ENCODE data around the gene PLCD3. TPM values are rescaled to one million over a fixed set of nuclear protein-coding genes. Genes with fewer than 3 reads are reported as not detected.

The PLCD3 gene
- total and polyA plus RNA-seq, 2 of the 13 experiments (the other 11 are each of a cell fraction or from before 2014, with no cell fraction given) = 11.3 to 39.1 TPM

DNA sequence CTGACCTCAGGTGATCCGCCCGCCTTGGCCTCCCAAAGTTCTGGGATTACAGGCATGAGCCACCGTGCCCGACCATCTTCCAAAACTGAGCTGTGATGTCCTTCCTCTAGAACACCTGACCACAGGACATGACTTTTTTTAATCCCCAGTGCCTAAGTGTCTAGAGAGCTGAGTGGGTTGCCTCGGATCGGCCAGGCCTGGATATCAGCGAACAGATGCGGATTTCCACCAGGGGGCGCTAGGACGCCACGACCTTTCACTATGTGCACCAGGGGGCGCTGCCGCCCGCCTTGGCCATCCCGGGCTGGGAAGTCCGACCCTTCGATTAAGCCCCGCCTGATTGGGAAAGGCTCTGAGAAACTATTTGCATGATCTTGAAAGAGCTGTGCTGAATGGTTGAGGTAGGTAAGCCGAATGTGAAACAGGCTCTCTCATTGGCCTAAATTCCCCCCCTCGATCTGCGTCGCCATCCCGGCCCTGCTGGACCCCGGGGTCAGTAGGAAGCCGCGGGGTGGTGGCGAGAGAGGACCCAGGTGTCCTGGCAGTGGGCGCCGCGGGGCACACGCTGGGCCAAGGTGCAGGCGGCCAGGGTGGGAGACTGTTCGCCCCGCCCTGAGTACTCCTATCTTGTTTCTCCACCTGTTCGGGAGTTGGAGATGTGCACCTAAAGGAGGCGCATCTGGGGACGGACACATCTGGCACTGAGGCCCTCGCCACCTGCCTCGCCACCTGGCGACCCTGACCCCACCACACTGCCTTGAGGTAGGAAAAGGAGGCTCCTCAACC, 3.1 kb upstream of the PLCD3 start, which contains the start of gene ACBD4 (continued):
- TF ChIP-seq, protein P1, sequence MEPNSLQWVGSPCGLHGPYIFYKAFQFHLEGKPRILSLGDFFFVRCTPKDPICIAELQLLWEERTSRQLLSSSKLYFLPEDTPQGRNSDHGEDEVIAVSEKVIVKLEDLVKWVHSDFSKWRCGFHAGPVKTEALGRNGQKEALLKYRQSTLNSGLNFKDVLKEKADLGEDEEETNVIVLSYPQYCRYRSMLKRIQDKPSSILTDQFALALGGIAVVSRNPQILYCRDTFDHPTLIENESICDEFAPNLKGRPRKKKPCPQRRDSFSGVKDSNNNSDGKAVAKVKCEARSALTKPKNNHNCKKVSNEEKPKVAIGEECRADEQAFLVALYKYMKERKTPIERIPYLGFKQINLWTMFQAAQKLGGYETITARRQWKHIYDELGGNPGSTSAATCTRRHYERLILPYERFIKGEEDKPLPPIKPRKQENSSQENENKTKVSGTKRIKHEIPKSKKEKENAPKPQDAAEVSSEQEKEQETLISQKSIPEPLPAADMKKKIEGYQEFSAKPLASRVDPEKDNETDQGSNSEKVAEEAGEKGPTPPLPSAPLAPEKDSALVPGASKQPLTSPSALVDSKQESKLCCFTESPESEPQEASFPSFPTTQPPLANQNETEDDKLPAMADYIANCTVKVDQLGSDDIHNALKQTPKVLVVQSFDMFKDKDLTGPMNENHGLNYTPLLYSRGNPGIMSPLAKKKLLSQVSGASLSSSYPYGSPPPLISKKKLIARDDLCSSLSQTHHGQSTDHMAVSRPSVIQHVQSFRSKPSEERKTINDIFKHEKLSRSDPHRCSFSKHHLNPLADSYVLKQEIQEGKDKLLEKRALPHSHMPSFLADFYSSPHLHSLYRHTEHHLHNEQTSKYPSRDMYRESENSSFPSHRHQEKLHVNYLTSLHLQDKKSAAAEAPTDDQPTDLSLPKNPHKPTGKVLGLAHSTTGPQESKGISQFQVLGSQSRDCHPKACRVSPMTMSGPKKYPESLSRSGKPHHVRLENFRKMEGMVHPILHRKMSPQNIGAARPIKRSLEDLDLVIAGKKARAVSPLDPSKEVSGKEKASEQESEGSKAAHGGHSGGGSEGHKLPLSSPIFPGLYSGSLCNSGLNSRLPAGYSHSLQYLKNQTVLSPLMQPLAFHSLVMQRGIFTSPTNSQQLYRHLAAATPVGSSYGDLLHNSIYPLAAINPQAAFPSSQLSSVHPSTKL (CRISPR knock-in tag; IDR thresholded peaks at IDR 0.05) = peak; percentile 81
- TF ChIP-seq SATB2 (CRISPR knock-in tag; IDR thresholded peaks at IDR 0.05) = no peak
- peak; percentile 18; the same call in 1 of the 2 replicates for TF ChIP-seq ZNF558 (CRISPR knock-in tag; IDR thresholded peaks at IDR 0.05; ENCODE audit: borderline replicate concordance)
- peak; percentile 82 for TF ChIP-seq HNF4A (CRISPR knock-in tag; IDR thresholded peaks at IDR 0.05)
- TF ChIP-seq ZNF354B (CRISPR knock-in tag; IDR thresholded peaks at IDR 0.05) = no peak
- peak; percentile 86; the same call in 1 of the 2 replicates for TF ChIP-seq SSRP1 (CRISPR knock-in tag; IDR thresholded peaks at IDR 0.05)
- no peak for TF ChIP-seq SYNCRIP (IDR thresholded peaks at IDR 0.05; ENCODE audit: insufficient read depth, low read depth, low read length)
- TF ChIP-seq, protein P2, sequence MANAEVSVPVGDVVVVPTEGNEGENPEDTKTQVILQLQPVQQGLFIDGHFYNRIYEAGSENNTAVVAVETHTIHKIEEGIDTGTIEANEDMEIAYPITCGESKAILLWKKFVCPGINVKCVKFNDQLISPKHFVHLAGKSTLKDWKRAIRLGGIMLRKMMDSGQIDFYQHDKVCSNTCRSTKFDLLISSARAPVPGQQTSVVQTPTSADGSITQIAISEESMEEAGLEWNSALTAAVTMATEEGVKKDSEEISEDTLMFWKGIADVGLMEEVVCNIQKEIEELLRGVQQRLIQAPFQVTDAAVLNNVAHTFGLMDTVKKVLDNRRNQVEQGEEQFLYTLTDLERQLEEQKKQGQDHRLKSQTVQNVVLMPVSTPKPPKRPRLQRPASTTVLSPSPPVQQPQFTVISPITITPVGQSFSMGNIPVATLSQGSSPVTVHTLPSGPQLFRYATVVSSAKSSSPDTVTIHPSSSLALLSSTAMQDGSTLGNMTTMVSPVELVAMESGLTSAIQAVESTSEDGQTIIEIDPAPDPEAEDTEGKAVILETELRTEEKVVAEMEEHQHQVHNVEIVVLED (CRISPR knock-in tag; IDR thresholded peaks at IDR 0.05; ENCODE audit: borderline replicate concordance) = peak; percentile 81; the same call in 1 of the 2 replicates
- no peak for TF ChIP-seq ATF7 (IDR thresholded peaks at IDR 0.05)
- TF ChIP-seq ATF7 (CRISPR knock-in tag; IDR thresholded peaks at IDR 0.05) = no peak
- TF ChIP-seq ZFP90 (CRISPR knock-in tag; IDR thresholded peaks at IDR 0.05; ENCODE audit: borderline replicate concordance) = peak; percentile 88; the same call in 1 of the 2 replicates
- TF ChIP-seq, protein P3, sequence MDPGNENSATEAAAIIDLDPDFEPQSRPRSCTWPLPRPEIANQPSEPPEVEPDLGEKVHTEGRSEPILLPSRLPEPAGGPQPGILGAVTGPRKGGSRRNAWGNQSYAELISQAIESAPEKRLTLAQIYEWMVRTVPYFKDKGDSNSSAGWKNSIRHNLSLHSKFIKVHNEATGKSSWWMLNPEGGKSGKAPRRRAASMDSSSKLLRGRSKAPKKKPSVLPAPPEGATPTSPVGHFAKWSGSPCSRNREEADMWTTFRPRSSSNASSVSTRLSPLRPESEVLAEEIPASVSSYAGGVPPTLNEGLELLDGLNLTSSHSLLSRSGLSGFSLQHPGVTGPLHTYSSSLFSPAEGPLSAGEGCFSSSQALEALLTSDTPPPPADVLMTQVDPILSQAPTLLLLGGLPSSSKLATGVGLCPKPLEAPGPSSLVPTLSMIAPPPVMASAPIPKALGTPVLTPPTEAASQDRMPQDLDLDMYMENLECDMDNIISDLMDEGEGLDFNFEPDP (CRISPR knock-in tag; conservative IDR thresholded peaks at IDR 0.05) = no peak
- TF ChIP-seq ZNF317 (CRISPR knock-in tag; IDR thresholded peaks at IDR 0.05) = 0 out of 2 replicates have a peak, but pooled peaks have one; percentile 15
- no peak; the same call in 1 of the 2 replicates for TF ChIP-seq ADNP (CRISPR knock-in tag; IDR thresholded peaks at IDR 0.05)
- TF ChIP-seq ZNF431 (CRISPR knock-in tag; IDR thresholded peaks at IDR 0.05; ENCODE audit: borderline replicate concordance, low read depth) = peak; percentile 91
- TF ChIP-seq, protein P4, sequence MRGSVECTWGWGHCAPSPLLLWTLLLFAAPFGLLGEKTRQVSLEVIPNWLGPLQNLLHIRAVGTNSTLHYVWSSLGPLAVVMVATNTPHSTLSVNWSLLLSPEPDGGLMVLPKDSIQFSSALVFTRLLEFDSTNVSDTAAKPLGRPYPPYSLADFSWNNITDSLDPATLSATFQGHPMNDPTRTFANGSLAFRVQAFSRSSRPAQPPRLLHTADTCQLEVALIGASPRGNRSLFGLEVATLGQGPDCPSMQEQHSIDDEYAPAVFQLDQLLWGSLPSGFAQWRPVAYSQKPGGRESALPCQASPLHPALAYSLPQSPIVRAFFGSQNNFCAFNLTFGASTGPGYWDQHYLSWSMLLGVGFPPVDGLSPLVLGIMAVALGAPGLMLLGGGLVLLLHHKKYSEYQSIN (CRISPR knock-in tag; IDR thresholded peaks at IDR 0.05; ENCODE audit: borderline replicate concordance) = no peak
- TF ChIP-seq E2F5 (CRISPR knock-in tag; conservative IDR thresholded peaks at IDR 0.05) = peak; percentile 60; the same call in 1 of the 2 replicates
- TF ChIP-seq POLR2AphosphoS5 (IDR thresholded peaks at IDR 0.05; ENCODE audit: low read depth, low read length) = peak; percentile 93
- peak; percentile 94; the same call in 1 of the 2 replicates for TF ChIP-seq ZKSCAN8 (CRISPR knock-in tag; IDR thresholded peaks at IDR 0.05; ENCODE audit: borderline replicate concordance)
- TF ChIP-seq, protein P5, sequence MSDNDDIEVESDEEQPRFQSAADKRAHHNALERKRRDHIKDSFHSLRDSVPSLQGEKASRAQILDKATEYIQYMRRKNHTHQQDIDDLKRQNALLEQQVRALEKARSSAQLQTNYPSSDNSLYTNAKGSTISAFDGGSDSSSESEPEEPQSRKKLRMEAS (IDR thresholded peaks at IDR 0.05) = peak; percentile 83
